Activated CD8-positive, alpha-beta memory T cell treated with anti-CD3 and anti-CD28 coated beads for 36 hours (primary cell): Measurements from ENCODE around the gene FOXP2. TPM values are rescaled to one million over a fixed set of nuclear protein-coding genes. Genes with fewer than 3 reads are reported as not detected.

Experiments used
- CTCF ChIA-PET: fragments of 350-600 bp; sonication (Branson Sonifier 250); formaldehyde crosslinking; loops from one replicate; lab custom pipeline; 2021; ENCODE audit warnings: antibody characterized with exemption; lab: Charles Lee
- POLR2A ChIA-PET: fragments of 350-600 bp; sonication (Branson Sonifier 250); formaldehyde crosslinking; loops from one replicate; lab custom pipeline; 2021; ENCODE audit warnings: antibody characterized with exemption; lab: Charles Lee
- total RNA-seq, 2 experiments: library from RNA; stranded (reverse); gene quantifications; one replicate each; pipeline ENCODE4 v1.2.3, GENCODE V29; 2021

FOXP2 gene
- total RNA-seq, 2 experiments from 2014 or later = not detected

- POLR2A ChIA-PET = no interaction called here
- CTCF ChIA-PET = interaction anchor here (0.7 kb wide), 1 partner anchor 20 kb away, joined by 3 read pairs; no protein-coding TSS in a partner anchor
Observed at GRCh38 chr7:114644455-114644854, 229.8 kb downstream of the FOXP2 start.

- ChIA-PET CTCF (interaction anchor here (0.6 kb wide), 1 partner anchor 1152 kb away, joined by 3 read pairs; no protein-coding TSS in a partner anchor), POLR2A (no interaction called here)
Observed at GRCh38 chr7:114645451-114645850, 230.8 kb downstream of the FOXP2 start.

GRCh38 chr7:114647518-114647917 lies 232.9 kb downstream of the FOXP2 start:
- ChIA-PET POLR2A (no interaction called here), CTCF (no interaction called here)

- POLR2A ChIA-PET = no interaction called here
- CTCF ChIA-PET = no interaction called here
Observed at GRCh38 chr7:114648117-114648516, 233.5 kb downstream of the FOXP2 start.

- CTCF ChIA-PET = no interaction called here
- POLR2A ChIA-PET = no interaction called here
Observed at GRCh38 chr7:114648680-114649079, 234.1 kb downstream of the FOXP2 start.

GRCh38 chr7:114649689-114650088 lies 235.1 kb downstream of the FOXP2 start:
- POLR2A ChIA-PET = no interaction called here
- CTCF ChIA-PET = no interaction called here

- POLR2A ChIA-PET = no interaction called here
- CTCF ChIA-PET = no interaction called here
Observed at GRCh38 chr7:114650491-114650890, 235.9 kb downstream of the FOXP2 start.

GRCh38 chr7:114652041-114652440 lies 237.4 kb downstream of the FOXP2 start:
- ChIA-PET POLR2A (no interaction called here), CTCF (no interaction called here)

GRCh38 chr7:114653364-114654088 lies 238.9 kb downstream of the FOXP2 start:
- POLR2A ChIA-PET = no interaction called here
- CTCF ChIA-PET = no interaction called here

GRCh38 chr7:114656466-114656865 lies 241.9 kb downstream of the FOXP2 start:
- POLR2A ChIA-PET = no interaction called here
- CTCF ChIA-PET = no interaction called here

GRCh38 chr7:114657279-114657678 lies 242.7 kb downstream of the FOXP2 start:
- POLR2A ChIA-PET = no interaction called here
- CTCF ChIA-PET = no interaction called here

- CTCF ChIA-PET = no interaction called here
- POLR2A ChIA-PET = no interaction called here
Observed at GRCh38 chr7:114658216-114658615, 243.6 kb downstream of the FOXP2 start.

- ChIA-PET CTCF (no interaction called here), POLR2A (no interaction called here)
Observed at GRCh38 chr7:114659409-114660125, 245.0 kb downstream of the FOXP2 start.

- CTCF ChIA-PET = no interaction called here
- POLR2A ChIA-PET = no interaction called here
Observed at GRCh38 chr7:114660126-114660486, 245.5 kb downstream of the FOXP2 start.

- POLR2A ChIA-PET = no interaction called here
- CTCF ChIA-PET = interaction anchor here (0.6 kb wide), 1 partner anchor 429 kb away, joined by 3 read pairs; no protein-coding TSS in a partner anchor
Observed at GRCh38 chr7:114660753-114661152, 246.1 kb downstream of the FOXP2 start.

GRCh38 chr7:114662002-114662677 lies 247.5 kb downstream of the FOXP2 start:
- ChIA-PET POLR2A (no interaction called here), CTCF (no interaction called here)

GRCh38 chr7:114663502-114663901 lies 248.9 kb downstream of the FOXP2 start:
- ChIA-PET CTCF (no interaction called here), POLR2A (no interaction called here)

GRCh38 chr7:114670676-114671075 lies 256.1 kb downstream of the FOXP2 start:
- ChIA-PET CTCF (no interaction called here), POLR2A (no interaction called here)

GRCh38 chr7:114671563-114672123 lies 257.0 kb downstream of the FOXP2 start:
- CTCF ChIA-PET = no interaction called here
- POLR2A ChIA-PET = no interaction called here

- ChIA-PET CTCF (no interaction called here), POLR2A (no interaction called here)
Observed at GRCh38 chr7:114678116-114678515, 263.5 kb downstream of the FOXP2 start.
